H1 (cell line): ENCODE data around the gene HOXC13. TPM values are rescaled to one million over a fixed set of nuclear protein-coding genes. Genes with fewer than 3 reads are reported as not detected.
A peak's percentile ranks its signal among the peaks of the same experiment; 100 is the strongest.

Experiments used
- CTCF ChIA-PET: fragments of 300-600 bp; sonication (Branson Sonifier 250); formaldehyde crosslinking; loops from one replicate; lab custom pipeline; 2021; ENCODE audit not compliant: partially characterized antibody; lab: Charles Lee
- POLR2A ChIA-PET: fragments of 300-600 bp; sonication (Branson Sonifier 250); formaldehyde crosslinking; loops from one replicate; lab custom pipeline; 2021; ENCODE audit warnings: inconsistent platforms; ENCODE audit not compliant: partially characterized antibody; lab: Charles Lee
- DNase-seq, 2 experiments: peaks; one replicate each; pipeline versions ENCODE4 v3.0.0 to v3.0.0-alpha.2; 2010 to 2022; ENCODE audit warnings: low spot score in 2 of 2, low read depth in 1 of 2, mixed read lengths in 1 of 2
- FAIRE-seq: peaks from 2 replicates; lab custom pipeline; 2011; peaks lifted over from hg19 to GRCh38; lab: Jason Lieb, UNC
- H2AFZ ChIP-seq: 2 replicates; pipeline ENCODE4 v1.8.1; 2012; ENCODE audit warnings: low read length, inconsistent platforms
- H2AK5ac ChIP-seq: 2 replicates; pipeline ENCODE4 v1.6.1; 2013; ENCODE audit warnings: low read depth, low read length
- H2BK120ac ChIP-seq: replicated peaks from 2 replicates; pipeline ENCODE3; 2013; ENCODE audit warnings: low read depth, low read length, inconsistent platforms
- H2BK12ac ChIP-seq: 2 replicates; pipeline ENCODE4 v1.6.1; 2013; ENCODE audit warnings: low read depth, low read length
- H2BK15ac ChIP-seq: 2 replicates; pipeline ENCODE4 v1.6.1; 2013; ENCODE audit warnings: low read length
- H2BK20ac ChIP-seq: 2 replicates; pipeline ENCODE4 v1.6.1; 2013; ENCODE audit warnings: low read length
- H2BK5ac ChIP-seq: 2 replicates; pipeline ENCODE4 v1.6.1; 2013; ENCODE audit warnings: low read depth, low read length
- H3K14ac ChIP-seq: 2 replicates; pipeline ENCODE4 v1.6.1; 2013; ENCODE audit warnings: inconsistent platforms; ENCODE audit not compliant: insufficient read length
- H3K18ac ChIP-seq: 2 replicates; pipeline ENCODE4 v1.6.1; 2013; ENCODE audit warnings: low read length; ENCODE audit errors: extremely low read depth
- H3K23ac ChIP-seq: 2 replicates; pipeline ENCODE4 v1.6.1; 2013; ENCODE audit warnings: inconsistent platforms; ENCODE audit not compliant: insufficient read length
- H3K23me2 ChIP-seq: 2 replicates; pipeline ENCODE4 v1.6.1; 2013; ENCODE audit warnings: low read depth, low read length
- H3K27ac ChIP-seq: 2 replicates; pipeline ENCODE4 v1.6.1; 2011; ENCODE audit warnings: low read depth, low read length, inconsistent platforms
- H3K27me3 ChIP-seq, 4 experiments: replicated peaks in 1 of 4; 1 replicate in 1 of 4; 2 replicates in 3 of 4; pipeline versions ENCODE4 v1.6.1 to v1.8.1; 2011 to 2013; ENCODE audit warnings: low read length in 3 of 4, mild to moderate bottlenecking in 3 of 4, inconsistent platforms in 2 of 4, mixed read lengths in 2 of 4, moderate library complexity in 1 of 4; ENCODE audit not compliant: control insufficient read depth in 3 of 4, insufficient read depth in 3 of 4; ENCODE audit errors: extremely low read depth in 1 of 4
- H3K36me3 ChIP-seq, 4 experiments: 2 replicates each; pipeline versions ENCODE4 v1.6.1 to v1.8.1; 2011 to 2013; ENCODE audit warnings: mild to moderate bottlenecking in 4 of 4, low read length in 3 of 4, moderate library complexity in 2 of 4, control low read depth in 1 of 4, inconsistent platforms in 1 of 4; ENCODE audit not compliant: insufficient read depth in 4 of 4, control insufficient read depth in 2 of 4
- H3K4ac ChIP-seq: replicated peaks from 2 replicates; pipeline ENCODE3; 2013; ENCODE audit warnings: low read length, low read depth, mixed read lengths, inconsistent platforms; ENCODE audit not compliant: insufficient read length
- H3K4me1 ChIP-seq, 4 experiments: replicated peaks in 1 of 4; 1 replicate in 1 of 4; 2 replicates in 3 of 4; pipeline versions ENCODE4 v1.6.1 to v1.8.1; 2011 to 2013; ENCODE audit warnings: low read length in 3 of 4, inconsistent platforms in 2 of 4, mixed read lengths in 1 of 4; ENCODE audit not compliant: insufficient read depth in 4 of 4, control insufficient read depth in 3 of 4
- H3K4me2 ChIP-seq, 2 experiments: 2 replicates each; pipeline versions ENCODE4 v1.6.1 to v1.8.1; 2011 to 2013; ENCODE audit warnings: low read depth in 2 of 2, low read length in 2 of 2, control low read depth in 1 of 2, inconsistent platforms in 1 of 2, mild to moderate bottlenecking in 1 of 2; ENCODE audit not compliant: insufficient read depth in 1 of 2
- H3K4me3 ChIP-seq, 4 experiments: fragments of 200-600, 300-600 bp in 1 of 4; sonication (generic), shearing (Covaris generic), sonication (Bioruptor Twin) in 1 of 4; 2 replicates each; pipeline versions ENCODE4 v1.5.1 to v1.8.1; 2011 to 2016; ENCODE audit warnings: low read length in 4 of 4, low read depth in 3 of 4, control low read depth in 2 of 4, inconsistent platforms in 2 of 4, mild to moderate bottlenecking in 2 of 4, mixed read lengths in 1 of 4, moderate library complexity in 1 of 4; ENCODE audit not compliant: insufficient read depth in 2 of 4; ENCODE audit errors: extremely low read depth in 1 of 4
- H3K56ac ChIP-seq: replicated peaks from 2 replicates; pipeline ENCODE3; 2013; ENCODE audit warnings: low read depth, mild to moderate bottlenecking, mixed read lengths, low read length, inconsistent platforms; ENCODE audit not compliant: insufficient read length
- H3K79me1 ChIP-seq: 2 replicates; pipeline ENCODE4 v1.6.1; 2013; ENCODE audit warnings: low read depth, low read length, control low read depth
- H3K79me2 ChIP-seq, 2 experiments: 2 replicates each; pipeline versions ENCODE4 v1.6.1 to v1.8.1; 2012 to 2013; ENCODE audit warnings: low read length in 2 of 2, mild to moderate bottlenecking in 2 of 2, inconsistent platforms in 1 of 2; ENCODE audit not compliant: insufficient read depth in 2 of 2, control insufficient read depth in 1 of 2
- H3K9ac ChIP-seq, 4 experiments: replicated peaks in 1 of 4; 1 replicate in 1 of 4; 2 replicates in 3 of 4; pipeline versions ENCODE4 v1.6.1 to v1.8.1; 2011 to 2013; ENCODE audit warnings: low read depth in 3 of 4, low read length in 3 of 4, control low read depth in 2 of 4, mild to moderate bottlenecking in 2 of 4, moderate library complexity in 2 of 4, inconsistent platforms in 1 of 4; ENCODE audit errors: extremely low read depth in 1 of 4
- H3K9me3 ChIP-seq, 2 experiments: 2 replicates each; pipeline versions ENCODE4 v1.6.1 to v1.8.1; 2012 to 2013; ENCODE audit warnings: mild to moderate bottlenecking in 2 of 2, moderate library complexity in 2 of 2, control low read depth in 1 of 2, inconsistent platforms in 1 of 2, low read depth in 1 of 2, low read length in 1 of 2, mixed read lengths in 1 of 2; ENCODE audit not compliant: insufficient read depth in 2 of 2
- H4K20me1 ChIP-seq, 2 experiments: replicated peaks in 1 of 2; 2 replicates each; pipeline versions ENCODE3 to v1.8.1; 2011 to 2013; ENCODE audit warnings: inconsistent platforms in 2 of 2, low read length in 2 of 2, mild to moderate bottlenecking in 1 of 2; ENCODE audit not compliant: insufficient read depth in 2 of 2, control insufficient read depth in 1 of 2
- H4K5ac ChIP-seq: 2 replicates; pipeline ENCODE4 v1.6.1; 2013; ENCODE audit warnings: low read length, low read depth, mixed read lengths, inconsistent platforms; ENCODE audit not compliant: insufficient read length
- H4K8ac ChIP-seq: 2 replicates; pipeline ENCODE4 v1.8.0; 2013; ENCODE audit warnings: mild to moderate bottlenecking, moderate library complexity, low read length, inconsistent platforms; ENCODE audit not compliant: insufficient read depth; ENCODE audit errors: extremely low read depth
- H4K91ac ChIP-seq: replicated peaks from 2 replicates; pipeline ENCODE3; 2013; ENCODE audit warnings: low read length, mixed read lengths, inconsistent platforms; ENCODE audit not compliant: insufficient read length
- CREB1 ChIP-seq: IDR thresholded peaks from 2 replicates; pipeline ENCODE4 v1.6.1; 2012; ENCODE audit warnings: inconsistent platforms
- EZH2 ChIP-seq: fragments of 200-600 bp; sonication (generic); IDR thresholded peaks from 2 replicates; pipeline ENCODE4 v1.7.1; 2012; ENCODE audit warnings: low read depth, mild to moderate bottlenecking, moderate library complexity, low read length, inconsistent platforms; ENCODE audit not compliant: severe bottlenecking
- KDM5A ChIP-seq: fragments of 200-600 bp; IDR thresholded peaks from 2 replicates; pipeline ENCODE4 v1.7.1; 2012; ENCODE audit warnings: mild to moderate bottlenecking, low read length, inconsistent platforms, mixed read lengths
- SUZ12 ChIP-seq: fragments of 200-600 bp; sonication (generic); IDR thresholded peaks from 2 replicates; pipeline ENCODE4 v1.6.1; 2012; ENCODE audit warnings: mild to moderate bottlenecking, inconsistent platforms, low read length, moderate library complexity, mixed read lengths
- USF2 ChIP-seq: IDR thresholded peaks from 2 replicates; pipeline ENCODE4 v1.6.1; 2011; ENCODE audit warnings: low read length, improper control_type of control experiment
- WGBS, 2 experiments: shearing (Covaris generic) in 1 of 2; methylation state at CpG; one replicate each; pipeline versions ENCODE4 v1.1.6 to v1.1.7; 2013 to 2015; ENCODE audit warnings: low lambda C conversion rate in 2 of 2, mixed read lengths in 2 of 2, inconsistent platforms in 1 of 2, low coverage in 1 of 2, missing lambda C conversion rate in 1 of 2; ENCODE audit not compliant: insufficient replicate concordance in 2 of 2, insufficient coverage in 1 of 2, insufficient read length in 1 of 2; ENCODE audit errors: extremely low coverage in 1 of 2, missing lambda C conversion rate in 1 of 2; 5-methylcytosine and 5-hydroxymethylcytosine counted together
- polyA plus RNA-seq, 7 experiments: library from polyadenylated mRNA; depleted of rRNA in 3 of 7; stranded (reverse) in 5 of 7; unstranded in 2 of 7; fragments of >200 nt in 5 of 7; fragments of 200-250 nt in 2 of 7; gene quantifications; 1 replicate in 5 of 7; 2 replicates in 1 of 7; 4 replicates in 1 of 7; pipeline versions ENCODE4 v1.2.1 to v1.2.3, GENCODE V29; 2011 to 2013; ENCODE audit warnings: missing spikeins in 2 of 7, mixed read lengths in 2 of 7
- total RNA-seq: library from RNA; stranded (reverse); fragmentation: NEBNext Ultra II Directional; extraction: Animal tissue kit (Norgen Biotek cat#: 25700); gene quantifications from 2 replicates; pipeline ENCODE4 v1.2.1, GENCODE V29; 2021

Gene HOXC13
- total and polyA plus RNA-seq, 2 of the 8 experiments (the other 6 are each of a cell fraction or from before 2014, with no cell fraction given) = 0.02 TPM; not detected in 1

GRCh38 chr12:53969588-53970259, 31.1 kb downstream of the HOXC13 start:
- H3K14ac ChIP-seq = no peak overlapping the region
- no peaks in the 10 kb centered on the region for H3K79me1 ChIP-seq
- no peak overlapping the region for H3K9ac ChIP-seq
- no peak overlapping the region for H4K5ac ChIP-seq
- no peak overlapping the region for H3K56ac ChIP-seq
- 35% methylated on average over 12 of the region's 12 CpGs; no CpG with 5 or more reads in 1 of the 2 experiments for WGBS, 2 experiments
- H2BK12ac ChIP-seq = 0 out of 2 replicates have a peak overlapping the region, but pooled peaks have one; percentile 27
- TF ChIP-seq SUZ12 = peak; percentile 91
- no peak for TF ChIP-seq KDM5A
- no peak for TF ChIP-seq CREB1
- peak; percentile 81 for TF ChIP-seq EZH2
- no peak for TF ChIP-seq USF2
- TF ChIP-seq, all 59 proteins: peak for 2
- ChIA-PET POLR2A (interaction anchor here (1.1 kb wide), 2 partner anchors 16 to 44 kb away, joined by 3 read pairs; no protein-coding TSS in a partner anchor), CTCF (interaction anchor here (0.6 to 2.4 kb wide), 10 partner anchors 15 to 217 kb away, joined by 3 to 8 read pairs (median 3); partner anchors contain the start of genes CISTR, HOXC10 and HOXC5)
- Histone ChIP-seq H3K18ac (no peak overlapping the region), H2BK20ac (no peak overlapping the region), H3K9me3 (0 out of 4 replicates have a peak, but pooled peaks cover 0 to 2% of the 10 kb centered on the region in 2 experiments), H4K20me1 (peaks cover 15 to 36% of the 10 kb centered on the region in 2 experiments), H3K27me3 (peaks cover 99 to 100% (median 100%) of the 10 kb centered on the region in 4 experiments), H3K79me2 (no peaks in the 10 kb centered on the region), H3K23me2 (0 out of 2 replicates have a peak, but pooled peaks cover 1% of the 10 kb centered on the region), H3K4me1 (peaks cover 0 to 8% (median 4%) of the 10 kb centered on the region in 4 experiments; a peak in 5 of 7 replicates), H3K23ac (no peak overlapping the region), H2BK15ac (no peak overlapping the region), H4K8ac (no peak overlapping the region), H2AK5ac (no peak overlapping the region), H3K36me3 (peaks cover 0 to 3% (median 0%) of the 10 kb centered on the region in 4 experiments; a peak in 2 of 8 replicates), H2BK120ac (no peak overlapping the region), H4K91ac (no peak overlapping the region), H3K27ac (no peak overlapping the region), H3K4me2 (no peak overlapping the region), H2AFZ (no peak overlapping the region), H2BK5ac (no peak overlapping the region), H3K4me3 (no peak overlapping the region), H3K4ac (no peak overlapping the region)
- no peak for DNase-seq
- no peak for FAIRE-seq
